ENCODE data around the gene EXOSC2.

GRCh38 chr9:130713286-130713960 lies 19.8 kb downstream of the EXOSC2 start:
- TF ChIP-seq TAF1 (IDR thresholded peaks at IDR 0.05; ENCODE audit: borderline replicate concordance, low read depth, low read length): no peak
- no peak for TF ChIP-seq POLR2A (IDR thresholded peaks at IDR 0.05; ENCODE audit: low read depth, low read length)

Data from GM12892 (cell line).